ENCODE data around the gene PIEZO2. TPM values are rescaled to one million over a fixed set of nuclear protein-coding genes. Genes with fewer than 3 reads are reported as not detected.

The PIEZO2 gene
- total RNA-seq, 2 experiments from 2014 or later = not detected

DNA sequence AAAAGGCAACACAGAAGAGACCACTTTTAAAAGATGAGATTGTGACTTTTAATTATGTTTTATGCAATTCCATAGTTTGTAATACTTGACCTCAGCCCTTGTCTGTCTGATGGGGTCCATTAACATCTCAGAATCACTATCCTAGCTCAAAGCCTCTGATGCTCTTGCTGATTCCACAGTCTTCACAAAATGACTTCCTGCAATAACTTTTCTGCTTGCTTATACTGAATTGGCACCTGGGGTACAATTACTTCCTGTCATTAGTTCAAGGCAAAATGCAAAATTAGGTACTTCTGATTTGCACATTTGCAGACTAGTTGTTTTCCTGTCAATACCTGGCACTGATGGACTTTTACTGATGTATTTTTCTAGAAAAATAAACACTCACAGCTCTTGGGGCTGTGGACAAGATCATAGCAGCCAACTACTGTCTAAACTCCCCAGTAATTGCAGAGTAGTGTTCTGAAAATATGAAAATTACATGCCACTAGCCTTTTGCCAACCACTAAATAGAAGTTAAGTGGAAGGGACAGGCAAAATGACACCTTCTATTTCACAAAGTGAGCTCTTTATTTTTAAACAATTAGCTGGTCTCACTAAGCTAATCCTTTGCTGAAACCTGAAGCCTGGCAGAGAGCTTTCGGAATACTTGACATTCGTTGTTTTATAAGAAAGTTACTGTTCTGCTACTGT, 129.1 kb downstream of the PIEZO2 start:
- Mint-ChIP-seq H3K27ac (no peak overlapping the region), H3K4me1 (no peaks in the 10 kb centered on the region), H3K27me3 (no peaks in the 10 kb centered on the region), H3K36me3 (ENCODE audit: low read depth) (no peaks in the 10 kb centered on the region), H3K9me3 (ENCODE audit: low read depth) (no peaks in the 10 kb centered on the region), H3K4me3 (no peak overlapping the region)
- POLR2A ChIA-PET = no interaction called here
- CTCF ChIA-PET = no interaction called here
- intact Hi-C loops (cut with DNase I, micrococcal nuclease) = no loop called here
- ATAC-seq (no peak), DNase-seq (no peak)

DNA sequence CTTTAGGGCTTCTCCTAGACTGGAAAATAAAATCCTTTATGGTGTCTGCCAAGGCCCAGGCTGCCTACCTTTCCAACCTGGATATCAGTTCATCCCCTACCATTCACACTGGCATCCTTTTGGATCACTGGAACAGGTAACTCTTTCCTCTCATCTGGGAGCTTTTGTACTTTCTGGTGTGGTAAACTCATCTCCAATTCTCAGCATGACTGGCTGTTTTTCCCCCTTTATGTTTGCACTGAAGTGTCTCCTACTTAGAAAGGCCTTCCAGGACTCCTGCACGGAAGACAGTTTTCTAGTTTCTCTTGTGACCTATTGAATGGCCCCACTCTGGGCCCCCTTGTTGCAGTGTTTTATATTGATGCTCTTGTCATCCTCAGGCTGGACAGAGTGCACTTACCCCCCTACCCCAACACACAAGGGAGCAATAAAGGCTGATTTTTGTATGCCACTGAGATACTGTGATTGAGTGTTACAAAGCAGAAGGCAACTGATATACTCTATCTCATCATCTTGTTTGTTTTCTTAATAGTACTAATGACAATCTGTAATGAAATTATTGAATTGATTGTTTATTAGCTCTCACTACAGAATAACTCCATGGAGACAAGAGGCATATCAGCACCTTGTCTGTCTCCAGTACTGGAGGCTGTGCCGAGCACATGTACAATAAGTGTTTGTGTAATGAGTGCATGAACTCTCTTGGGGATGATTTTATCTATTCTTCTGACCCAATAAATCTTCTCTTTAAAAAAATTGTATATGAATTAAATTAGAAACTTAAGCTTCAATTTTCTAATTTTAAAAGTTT, 129.9 kb downstream of the PIEZO2 start:
- intact Hi-C loops (cut with DNase I, micrococcal nuclease) = no loop called here
- Mint-ChIP-seq H3K27ac (no peak overlapping the region), H3K36me3 (ENCODE audit: low read depth) (no peaks in the 10 kb centered on the region), H3K4me3 (no peak overlapping the region), H3K9me3 (ENCODE audit: low read depth) (no peaks in the 10 kb centered on the region), H3K4me1 (no peaks in the 10 kb centered on the region), H3K27me3 (no peaks in the 10 kb centered on the region)
- CTCF ChIA-PET = no interaction called here
- ATAC-seq (no peak), DNase-seq (no peak)
- POLR2A ChIA-PET = no interaction called here

DNA sequence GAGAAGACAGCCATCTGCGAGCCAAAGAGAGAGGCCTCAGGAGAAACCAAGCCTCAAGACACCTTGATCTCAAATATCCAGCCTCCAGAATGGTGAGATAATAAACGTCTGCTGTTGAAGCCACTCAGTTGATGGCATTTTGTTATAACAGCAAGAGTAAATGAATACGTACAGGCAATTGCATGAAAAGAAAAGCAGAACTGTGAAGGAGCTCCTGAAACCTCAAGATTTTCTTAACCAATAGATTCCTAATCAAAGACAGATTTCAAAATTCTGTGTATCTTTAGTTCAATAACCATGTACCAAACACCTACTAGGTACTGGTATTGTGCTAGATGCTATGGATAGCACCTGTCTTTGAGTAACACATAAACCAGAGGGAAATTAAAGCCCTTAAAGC, 139.5 kb downstream of the PIEZO2 start:
- H3K27me3 Mint-ChIP-seq = no peaks in the 10 kb centered on the region
- H3K9me3 Mint-ChIP-seq (ENCODE audit: low read depth) = no peaks in the 10 kb centered on the region
- H3K27ac Mint-ChIP-seq = no peak overlapping the region
- ChIA-PET POLR2A (no interaction called here), CTCF (no interaction called here)
- DNase-seq = no peak
- no peaks in the 10 kb centered on the region for H3K36me3 Mint-ChIP-seq (ENCODE audit: low read depth)
- no peak overlapping the region for H3K4me3 Mint-ChIP-seq
- H3K4me1 Mint-ChIP-seq = no peaks in the 10 kb centered on the region
- intact Hi-C loops (cut with DNase I, micrococcal nuclease) = no loop called here
- no peak for ATAC-seq

DNA sequence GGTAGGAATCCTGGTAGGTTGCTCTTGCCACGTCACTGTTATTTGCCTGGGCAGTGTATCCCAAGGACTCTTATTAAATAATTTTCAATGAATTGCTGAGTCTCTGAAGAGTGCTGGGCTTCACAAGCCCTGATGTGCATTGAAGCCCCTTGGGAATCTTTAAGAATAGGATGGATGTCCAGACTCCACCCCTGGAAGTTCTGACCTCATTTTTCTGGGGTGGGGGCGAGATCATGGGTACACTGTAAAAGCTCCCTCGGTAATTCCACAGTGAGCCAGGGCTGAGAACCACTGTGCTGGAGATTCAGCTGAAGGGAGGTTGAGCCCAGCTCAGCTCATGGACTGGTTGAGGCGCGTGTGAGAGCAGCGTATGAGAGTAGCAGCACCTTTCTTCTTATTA, 140.2 kb downstream of the PIEZO2 start:
- no peak for DNase-seq
- no peak for ATAC-seq
- POLR2A ChIA-PET = no interaction called here
- Mint-ChIP-seq H3K36me3 (ENCODE audit: low read depth) (no peaks in the 10 kb centered on the region), H3K27ac (no peak overlapping the region), H3K4me3 (no peak overlapping the region), H3K9me3 (ENCODE audit: low read depth) (no peaks in the 10 kb centered on the region), H3K4me1 (no peaks in the 10 kb centered on the region), H3K27me3 (no peaks in the 10 kb centered on the region)
- intact Hi-C loops (cut with DNase I, micrococcal nuclease) = no loop called here
- CTCF ChIA-PET = no interaction called here

DNA sequence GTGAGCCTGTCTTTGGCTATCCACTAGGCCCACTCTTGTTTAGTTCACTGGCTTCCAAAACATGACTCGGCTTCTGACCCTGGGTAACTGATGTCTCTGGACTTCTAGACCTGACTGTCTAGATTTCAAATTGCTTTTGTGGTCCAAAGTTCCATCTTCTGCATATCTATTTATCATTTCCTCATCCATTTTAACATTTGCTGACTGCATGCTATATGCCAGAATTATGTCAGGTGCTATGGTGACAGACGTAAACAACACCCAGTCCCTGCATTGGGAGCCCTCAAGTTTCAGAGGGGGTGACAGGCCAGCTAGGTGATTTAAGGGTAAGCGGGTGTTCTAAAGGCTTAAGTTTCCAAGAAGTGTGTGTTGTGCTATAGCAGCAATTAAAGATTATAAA, 140.9 kb downstream of the PIEZO2 start:
- Mint-ChIP-seq H3K36me3 (ENCODE audit: low read depth) (no peaks in the 10 kb centered on the region), H3K9me3 (ENCODE audit: low read depth) (no peaks in the 10 kb centered on the region), H3K27ac (no peak overlapping the region), H3K4me1 (no peaks in the 10 kb centered on the region), H3K27me3 (no peaks in the 10 kb centered on the region), H3K4me3 (no peak overlapping the region)
- intact Hi-C loops (cut with DNase I, micrococcal nuclease) = no loop called here
- no peak for DNase-seq
- CTCF ChIA-PET = no interaction called here
- no peak for ATAC-seq
- POLR2A ChIA-PET = no interaction called here

DNA sequence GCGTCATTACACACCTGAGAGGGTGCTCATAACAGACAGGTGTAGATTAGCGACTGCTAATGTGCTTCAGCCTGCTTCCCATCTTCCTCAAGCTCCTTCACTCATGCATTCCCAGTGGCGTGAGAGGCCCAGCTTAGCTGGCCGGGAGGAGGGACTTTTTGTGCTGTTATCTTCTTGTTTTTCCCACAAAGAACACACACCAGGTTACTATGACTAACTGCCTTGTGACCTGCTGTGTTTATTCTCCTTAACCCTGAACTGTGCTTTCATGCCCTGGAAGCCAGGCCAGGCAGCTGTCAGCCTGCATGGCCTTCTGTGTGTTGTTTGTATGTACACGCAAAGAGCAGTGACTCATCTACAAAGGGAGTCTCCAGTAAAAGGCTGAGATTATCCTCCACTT, 143.8 kb downstream of the PIEZO2 start:
- Mint-ChIP-seq H3K27me3 (no peaks in the 10 kb centered on the region), H3K9me3 (ENCODE audit: low read depth) (no peaks in the 10 kb centered on the region), H3K4me1 (no peaks in the 10 kb centered on the region), H3K36me3 (ENCODE audit: low read depth) (no peaks in the 10 kb centered on the region), H3K27ac (no peak overlapping the region), H3K4me3 (no peak overlapping the region)
- POLR2A ChIA-PET = no interaction called here
- DNase-seq (no peak), ATAC-seq (no peak)
- CTCF ChIA-PET = no interaction called here
- intact Hi-C loops (cut with DNase I, micrococcal nuclease) = no loop called here

DNA sequence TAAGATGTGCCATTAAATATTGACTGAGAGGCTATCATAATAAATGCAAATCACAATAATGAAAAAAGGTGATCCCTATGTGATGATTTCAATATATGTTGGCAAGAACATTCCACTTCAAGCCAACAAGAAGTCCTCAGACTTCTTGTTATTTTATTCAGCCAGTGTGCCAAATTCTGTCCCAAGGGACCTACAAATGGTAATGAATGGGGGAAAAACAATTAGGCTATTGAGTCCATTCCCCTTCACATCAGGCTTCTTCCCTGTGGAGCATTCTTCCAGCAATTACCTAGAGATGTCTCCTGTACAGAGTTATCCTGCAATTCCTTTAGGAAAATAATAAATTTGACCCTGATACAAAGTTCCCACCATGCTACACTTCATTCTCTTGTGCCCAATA, 144.4 kb downstream of the PIEZO2 start:
- Mint-ChIP-seq H3K36me3 (ENCODE audit: low read depth) (no peaks in the 10 kb centered on the region), H3K4me1 (no peaks in the 10 kb centered on the region), H3K27ac (no peak overlapping the region), H3K27me3 (no peaks in the 10 kb centered on the region), H3K9me3 (ENCODE audit: low read depth) (no peaks in the 10 kb centered on the region), H3K4me3 (no peak overlapping the region)
- CTCF ChIA-PET = no interaction called here
- POLR2A ChIA-PET = no interaction called here
- ATAC-seq (no peak), DNase-seq (no peak)
- intact Hi-C loops (cut with DNase I, micrococcal nuclease) = no loop called here

DNA sequence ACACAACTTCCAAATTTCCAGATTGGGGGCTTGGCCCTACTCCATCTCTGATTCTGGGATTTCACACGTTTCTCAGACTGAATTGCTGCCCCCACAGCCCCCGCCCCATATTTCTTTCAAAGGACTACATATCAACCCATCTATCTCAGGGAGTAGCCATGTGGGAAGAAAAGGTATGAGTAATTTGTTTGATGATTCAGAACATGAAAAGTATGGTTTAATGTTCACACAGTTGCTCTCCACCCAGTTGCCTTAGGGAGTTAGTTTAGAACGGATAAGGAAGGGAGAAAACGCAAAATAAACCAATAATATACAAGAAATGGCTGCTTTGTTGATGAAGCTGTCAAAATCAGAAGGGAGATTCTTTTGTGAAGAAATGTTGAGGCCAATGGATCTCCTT, 145.1 kb downstream of the PIEZO2 start:
- Mint-ChIP-seq H3K4me1 (no peaks in the 10 kb centered on the region), H3K9me3 (ENCODE audit: low read depth) (no peaks in the 10 kb centered on the region), H3K27ac (no peak overlapping the region), H3K27me3 (no peaks in the 10 kb centered on the region), H3K4me3 (no peak overlapping the region), H3K36me3 (ENCODE audit: low read depth) (no peaks in the 10 kb centered on the region)
- DNase-seq = no peak
- intact Hi-C loops (cut with DNase I, micrococcal nuclease) = no loop called here
- ChIA-PET CTCF (no interaction called here), POLR2A (no interaction called here)
- no peak for ATAC-seq

DNA sequence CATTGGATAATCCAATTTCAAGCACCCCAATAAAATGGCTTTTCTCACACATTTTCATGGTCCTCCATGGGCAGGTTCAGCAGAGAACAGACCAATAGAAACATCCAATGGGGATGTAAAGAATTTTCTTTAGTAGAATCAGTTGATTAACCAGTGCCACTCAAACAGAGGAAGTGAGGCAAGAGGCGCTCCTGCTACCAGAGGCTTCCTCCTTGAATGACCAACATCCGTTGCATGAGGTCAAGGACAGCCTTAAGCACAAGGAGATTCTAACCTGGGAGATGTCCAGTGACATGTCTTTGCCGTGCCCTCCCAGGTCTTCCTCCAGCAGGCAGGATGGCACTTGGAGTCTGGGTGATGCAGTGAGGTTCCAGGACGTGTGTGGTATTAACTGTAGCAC, 146.6 kb downstream of the PIEZO2 start:
- Mint-ChIP-seq H3K4me3 (no peak overlapping the region), H3K9me3 (ENCODE audit: low read depth) (peaks cover 3% of the 10 kb centered on the region), H3K27me3 (no peaks in the 10 kb centered on the region), H3K36me3 (ENCODE audit: low read depth) (no peaks in the 10 kb centered on the region), H3K4me1 (no peaks in the 10 kb centered on the region), H3K27ac (no peak overlapping the region)
- ATAC-seq (no peak), DNase-seq (no peak)
- intact Hi-C loops (cut with DNase I, micrococcal nuclease) = no loop called here
- ChIA-PET POLR2A (no interaction called here), CTCF (no interaction called here)

DNA sequence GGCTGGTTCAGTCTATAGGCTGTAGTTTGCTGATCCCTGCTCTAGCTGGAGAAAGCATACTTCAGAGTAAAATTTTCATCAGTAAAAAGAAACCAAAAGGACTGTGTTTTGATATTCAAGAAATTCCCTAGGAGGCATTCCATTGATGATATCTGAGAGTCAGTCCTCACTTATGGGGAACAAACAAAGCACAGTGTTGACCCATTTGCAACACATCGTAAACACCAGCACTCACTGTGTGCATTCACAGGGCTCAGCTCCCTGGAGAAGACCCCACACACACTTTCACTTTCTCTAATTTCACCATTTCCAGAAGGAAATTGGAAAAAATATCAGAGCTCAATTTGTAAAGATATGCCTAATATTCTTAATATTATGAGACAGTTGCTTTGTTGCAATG, 147.1 kb downstream of the PIEZO2 start:
- Mint-ChIP-seq H3K4me3 (no peak overlapping the region), H3K9me3 (ENCODE audit: low read depth) (peaks cover 3% of the 10 kb centered on the region), H3K27me3 (no peaks in the 10 kb centered on the region), H3K4me1 (no peaks in the 10 kb centered on the region), H3K36me3 (ENCODE audit: low read depth) (no peaks in the 10 kb centered on the region), H3K27ac (no peak overlapping the region)
- DNase-seq (no peak), ATAC-seq (no peak)
- intact Hi-C loops (cut with DNase I, micrococcal nuclease) = no loop called here
- ChIA-PET CTCF (no interaction called here), POLR2A (no interaction called here)

DNA sequence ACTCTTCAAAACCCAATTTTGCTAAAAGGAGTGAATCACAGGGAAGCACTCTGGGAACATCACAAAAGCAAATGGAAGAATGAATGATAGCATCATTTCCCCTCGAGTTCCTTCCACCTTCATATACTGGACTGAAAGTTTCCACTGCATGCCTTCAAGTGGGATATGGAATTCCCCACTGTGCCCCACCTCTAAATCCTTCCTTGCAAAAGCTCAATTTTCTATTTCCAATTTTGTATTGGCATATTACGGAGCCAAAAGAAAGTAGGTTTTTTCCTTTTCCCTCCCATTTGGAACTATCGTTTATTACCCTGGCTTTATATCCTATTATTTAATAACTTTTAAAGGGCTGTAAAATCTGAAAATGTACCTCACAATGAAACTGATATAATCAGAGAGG, 149.3 kb downstream of the PIEZO2 start:
- H3K4me3 Mint-ChIP-seq = no peak overlapping the region
- no peak for ATAC-seq
- peaks cover 8% of the 10 kb centered on the region for H3K9me3 Mint-ChIP-seq (ENCODE audit: low read depth)
- intact Hi-C loops (cut with DNase I, micrococcal nuclease) = no loop called here
- no peaks in the 10 kb centered on the region for H3K36me3 Mint-ChIP-seq (ENCODE audit: low read depth)
- no peaks in the 10 kb centered on the region for H3K4me1 Mint-ChIP-seq
- ChIA-PET POLR2A (no interaction called here), CTCF (no interaction called here)
- no peak overlapping the region for H3K27ac Mint-ChIP-seq
- no peaks in the 10 kb centered on the region for H3K27me3 Mint-ChIP-seq
- DNase-seq = no peak

DNA sequence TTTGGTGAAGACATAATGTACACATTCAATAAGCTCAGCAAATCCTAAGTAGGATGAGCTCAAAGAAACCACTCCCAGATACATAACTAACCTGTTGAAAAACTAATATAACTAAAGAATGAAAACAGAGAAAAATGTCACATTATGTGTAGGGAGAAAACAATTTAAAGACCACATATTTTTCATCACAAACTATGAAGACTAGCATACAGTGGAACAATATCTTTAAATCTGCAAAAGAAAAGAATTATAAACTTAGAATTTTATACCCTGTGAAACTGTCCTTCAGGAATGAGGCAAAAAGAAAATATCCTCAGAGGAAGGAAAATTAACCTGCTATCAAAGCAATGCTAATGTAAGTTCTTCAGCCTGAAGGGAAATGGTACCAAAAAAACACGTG, 151.5 kb downstream of the PIEZO2 start:
- intact Hi-C loops (cut with DNase I, micrococcal nuclease) = no loop called here
- no peaks in the 10 kb centered on the region for H3K36me3 Mint-ChIP-seq (ENCODE audit: low read depth)
- H3K9me3 Mint-ChIP-seq (ENCODE audit: low read depth) = peaks cover 8% of the 10 kb centered on the region
- H3K4me1 Mint-ChIP-seq = no peaks in the 10 kb centered on the region
- H3K27ac Mint-ChIP-seq = no peak overlapping the region
- H3K4me3 Mint-ChIP-seq = no peak overlapping the region
- H3K27me3 Mint-ChIP-seq = no peaks in the 10 kb centered on the region
- POLR2A ChIA-PET = no interaction called here
- CTCF ChIA-PET = interaction anchor here (0.9 kb wide), 1 partner anchor 210 kb away, joined by 3 read pairs; no protein-coding TSS in a partner anchor
- ATAC-seq = no peak
- DNase-seq = no peak

Measured in activated CD4-positive, alpha-beta T cell treated with anti-CD3 and anti-CD28 coated beads for 36 hours (primary cell).